Stimulated activated CD8-positive, alpha-beta memory T cell treated with anti-CD3 and anti-CD28 coated beads, Interleukin-4, amount 100 ng/mL, for 1 hour (primary cell): ENCODE data around the gene NUB1.

Experiments used
- DNase-seq, 2 donors: peaks; one replicate each; pipeline ENCODE4 v3.0.0-alpha.2; 2020; ENCODE audit warnings: low read depth in 2 of 2, low spot score in 1 of 2

Gene NUB1

DNA sequence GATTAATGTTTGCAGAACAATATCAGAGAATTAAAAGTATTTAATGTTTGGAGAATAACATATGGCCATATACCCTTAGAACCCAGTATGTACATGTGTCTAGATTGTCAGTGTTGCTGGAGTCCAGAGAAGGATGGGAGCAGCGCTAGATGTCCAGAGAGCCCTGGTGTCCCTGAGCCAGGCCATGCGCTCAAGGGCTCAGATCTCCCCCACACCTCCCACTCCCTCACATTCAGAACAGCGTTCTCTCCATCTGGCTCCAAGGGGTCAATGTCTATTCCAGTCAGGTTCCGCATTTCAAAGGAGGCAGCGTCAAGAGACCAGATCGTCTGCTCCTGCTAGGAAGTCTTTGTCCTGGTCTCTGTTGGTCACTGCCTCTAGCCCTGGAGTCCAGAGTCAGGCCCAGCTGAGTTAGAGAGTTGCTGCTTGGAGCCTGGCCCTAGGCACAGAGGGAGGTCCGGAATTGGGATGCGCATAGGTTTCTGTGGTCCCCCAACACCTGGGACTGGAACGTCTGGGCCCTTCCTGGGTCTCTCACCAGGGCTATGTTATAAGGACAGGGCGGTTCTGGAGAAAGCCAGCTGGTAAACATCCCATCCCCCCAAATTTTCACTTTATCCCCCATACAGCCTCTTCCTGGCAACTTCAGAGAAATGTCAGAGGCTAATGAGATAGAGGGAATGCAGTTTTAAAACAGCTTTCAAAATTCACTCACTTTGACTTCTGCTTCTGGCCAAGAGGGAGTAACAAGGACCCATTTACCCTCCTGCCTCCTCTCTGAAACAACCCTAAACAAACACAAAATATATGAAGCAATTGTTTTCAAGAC lies 74.7 kb downstream of the NUB1 start:
- no peak for DNase-seq

DNA sequence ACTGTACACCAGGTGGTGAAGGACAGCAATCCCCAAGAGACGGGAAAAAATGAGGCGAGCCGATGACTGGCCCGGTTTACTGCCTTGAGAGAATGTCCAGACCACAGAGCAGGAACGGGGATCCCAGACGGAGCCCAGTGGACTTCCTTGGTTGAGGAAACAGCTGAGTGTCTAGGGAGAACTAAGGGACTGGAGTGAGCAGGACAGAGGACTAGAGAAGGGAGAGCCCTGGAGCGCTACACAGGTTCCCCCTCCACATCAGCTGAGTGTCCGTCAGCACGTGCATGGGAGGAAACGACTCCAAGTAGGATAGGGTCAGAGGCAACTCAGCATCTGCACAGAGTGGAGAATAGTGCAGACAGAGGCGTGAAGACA lies 75.3 kb downstream of the NUB1 start:
- no peak for DNase-seq

DNA sequence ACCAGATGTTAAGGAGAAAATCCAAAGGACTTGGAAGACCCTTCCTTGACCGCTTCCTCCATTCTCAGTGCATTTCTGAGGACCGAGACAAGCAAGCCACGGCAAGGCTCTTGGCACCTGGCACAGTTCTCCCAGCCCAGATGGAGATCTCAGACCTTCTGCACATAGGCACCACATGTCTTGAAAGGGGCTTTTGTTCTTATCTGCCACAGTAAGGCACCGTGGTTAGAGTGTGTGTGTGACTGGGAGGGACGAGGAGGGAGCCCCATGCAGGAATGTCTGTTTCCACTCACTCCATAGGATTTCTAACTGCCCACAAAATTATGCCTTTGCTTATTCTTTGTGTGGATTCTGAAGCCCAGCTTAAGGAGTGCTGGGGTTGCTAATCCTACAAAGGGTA lies 78.5 kb downstream of the NUB1 start:
- no peak for DNase-seq

DNA sequence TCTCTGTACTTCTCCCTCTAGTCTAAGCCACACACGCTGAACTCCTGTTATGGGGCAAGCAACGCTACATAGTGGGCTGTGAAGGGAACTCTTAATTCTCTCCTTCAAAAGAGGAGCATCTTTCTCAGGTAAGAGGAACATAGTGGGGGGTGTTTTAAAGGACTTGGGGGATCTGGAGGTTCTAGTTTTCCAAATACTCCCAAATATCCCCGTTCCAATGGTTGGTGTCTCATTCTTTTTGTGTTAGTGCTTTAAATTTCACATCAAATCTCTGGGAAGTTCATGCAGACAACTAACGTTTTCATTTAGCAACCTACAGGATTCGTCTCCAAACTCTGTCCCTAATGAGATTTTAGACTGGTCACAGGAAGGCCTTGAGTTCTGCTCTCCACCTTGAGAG lies 80.6 kb downstream of the NUB1 start:
- no peak for DNase-seq

DNA sequence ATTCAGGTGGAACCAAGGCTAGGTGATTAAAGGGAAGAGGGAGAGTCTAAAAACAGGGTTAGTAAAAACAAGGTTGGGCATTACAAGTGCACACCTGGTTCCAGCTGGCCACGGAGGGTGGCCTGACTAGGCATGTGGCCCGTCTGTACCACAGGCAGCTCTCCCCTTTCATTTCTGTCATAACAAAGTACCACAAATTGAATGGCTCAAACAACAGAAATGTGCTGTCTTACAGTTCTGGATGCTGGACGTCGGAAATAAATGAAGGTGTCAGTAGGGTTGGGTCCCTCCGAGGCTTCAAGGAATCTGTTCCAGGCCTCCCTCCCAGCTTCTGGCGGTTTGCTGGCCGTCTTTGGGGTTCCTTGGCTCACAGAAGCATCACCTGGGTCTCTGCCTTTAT lies 81.6 kb downstream of the NUB1 start:
- DNase-seq, result no peak

DNA sequence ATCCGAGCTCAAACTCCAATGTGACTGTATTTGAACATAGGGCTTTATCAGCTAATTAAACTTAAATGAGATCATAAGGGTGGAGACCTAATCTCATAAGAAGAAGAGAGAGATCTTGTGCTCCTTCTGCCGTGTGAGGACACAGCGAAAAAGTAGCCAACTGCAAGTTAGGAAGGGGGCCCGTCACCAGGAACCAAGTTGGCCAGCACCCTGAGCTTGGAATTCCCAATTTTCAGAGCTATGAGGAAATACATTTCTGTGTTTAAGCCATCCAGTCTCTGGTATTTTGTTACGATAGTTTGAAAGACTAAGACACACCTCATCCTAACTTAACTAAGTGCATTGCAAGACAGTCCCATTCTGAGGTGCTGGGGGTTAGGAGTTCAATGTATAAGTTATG lies 82.3 kb downstream of the NUB1 start:
- DNase-seq, result no peak

DNA sequence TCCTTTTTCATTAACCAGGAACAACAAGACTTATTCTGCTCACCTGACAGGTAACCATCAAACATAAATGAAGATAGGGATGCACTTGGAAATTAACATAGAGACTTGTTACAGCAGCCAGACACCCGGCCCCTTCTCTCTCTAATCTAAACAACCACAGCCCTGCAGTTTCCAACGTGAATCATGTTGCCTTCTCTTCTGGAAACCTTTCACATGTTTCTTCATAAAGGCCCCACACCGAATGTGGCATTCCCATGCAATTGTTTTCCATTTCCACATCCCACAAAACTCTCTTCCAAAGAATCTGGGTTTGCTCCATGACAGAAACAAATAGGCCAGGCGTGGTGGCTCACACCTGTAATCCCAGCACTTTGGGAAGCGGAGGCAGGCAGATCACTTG lies 83.2 kb downstream of the NUB1 start:
- DNase-seq, result no peak

DNA sequence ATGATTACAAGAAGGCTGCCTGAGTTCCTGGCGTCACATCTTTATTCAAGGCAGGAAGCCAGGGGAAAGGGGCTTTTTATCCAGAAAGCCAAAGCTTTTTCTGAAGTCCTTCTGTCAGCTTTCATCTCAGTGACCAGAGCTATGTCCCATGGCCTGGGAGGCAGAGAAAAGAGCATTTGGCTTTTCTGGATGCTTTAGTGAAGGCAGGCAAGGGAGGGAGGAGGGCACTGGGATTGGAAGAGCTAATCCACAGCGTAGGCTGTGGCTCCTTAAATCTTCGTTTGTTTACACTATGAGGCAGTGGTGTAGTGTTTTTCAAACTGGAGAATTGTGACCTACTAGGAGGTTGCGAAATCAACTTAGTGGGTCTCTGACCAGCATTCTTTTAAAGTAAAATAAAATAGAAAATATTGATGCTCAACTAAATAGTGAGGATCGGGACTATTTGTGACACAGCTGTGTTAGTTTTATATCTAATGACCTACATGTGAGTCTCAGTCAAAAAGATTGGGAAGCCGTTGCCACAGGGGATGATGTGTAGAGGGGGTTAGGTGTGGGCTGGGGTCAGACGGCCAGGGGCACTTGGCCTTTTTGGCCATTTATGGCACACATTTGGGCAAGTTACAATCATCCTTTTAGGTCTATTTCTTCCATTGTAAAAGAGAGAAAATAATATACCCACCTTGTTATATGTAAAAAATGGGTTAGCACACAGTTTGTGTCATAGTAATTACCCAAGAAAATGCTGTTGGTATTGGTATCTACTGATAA lies 84.2 kb downstream of the NUB1 start:
- DNase-seq, result no peak

DNA sequence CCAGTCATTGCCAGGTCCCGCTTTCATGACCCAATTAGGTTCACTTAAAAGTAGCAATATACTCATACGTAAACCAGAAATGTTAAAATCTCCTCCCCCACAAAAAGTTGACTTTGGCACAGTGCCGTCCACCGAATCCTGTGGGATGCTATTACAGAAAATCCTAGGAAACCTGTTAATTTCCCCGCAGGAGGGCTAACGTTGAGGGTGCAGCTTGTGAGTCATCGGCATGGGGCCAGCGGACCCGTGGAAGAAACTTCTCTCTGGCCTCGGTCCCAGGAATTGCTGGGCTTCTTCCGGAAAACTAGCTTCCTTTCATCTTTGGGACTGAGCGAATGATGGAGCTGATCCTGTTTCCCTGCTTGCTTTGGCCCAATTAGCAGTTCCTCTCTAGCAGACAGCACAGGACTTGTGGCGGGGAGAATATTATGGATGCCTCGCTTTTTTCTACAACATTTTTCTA lies 84.9 kb downstream of the NUB1 start:
- DNase-seq, result no peak

DNA sequence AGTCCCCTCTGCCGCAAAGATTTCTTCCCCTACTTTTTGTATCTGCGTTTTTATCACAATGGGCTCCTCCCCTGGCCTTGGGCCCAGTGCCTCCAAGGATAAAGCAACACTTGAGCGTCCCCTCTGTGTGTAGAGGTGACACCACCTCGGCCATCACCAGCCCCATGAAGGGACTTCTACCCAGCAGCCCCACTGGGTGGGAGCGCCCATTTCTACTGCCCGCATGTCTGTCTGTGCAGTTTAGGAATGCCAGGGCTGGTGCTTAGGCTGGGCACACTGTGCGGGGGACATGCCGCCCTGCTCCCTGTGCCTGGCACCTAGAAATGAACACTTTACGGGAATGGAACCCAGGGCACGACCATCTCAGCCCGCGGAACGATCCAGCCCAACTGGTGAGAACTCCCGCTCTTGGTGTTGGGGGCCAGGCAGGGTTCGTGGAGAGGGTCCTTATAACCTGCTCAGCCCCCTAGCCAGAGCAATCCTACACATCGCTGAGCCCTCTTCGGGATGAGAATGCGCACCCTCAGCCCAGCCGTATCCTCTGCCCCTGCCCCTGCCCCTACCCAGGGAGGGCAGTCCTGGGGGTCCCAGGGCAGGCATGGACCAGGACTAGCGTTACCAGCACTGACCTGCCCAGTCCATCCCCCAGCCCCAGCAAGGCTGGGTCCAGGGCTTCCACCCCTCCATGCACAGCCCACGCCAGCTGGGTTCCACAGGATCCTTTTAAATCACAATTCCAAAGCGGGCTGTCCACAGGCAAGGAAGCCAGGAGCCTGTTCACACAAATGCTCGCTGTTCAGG lies 85.5 kb downstream of the NUB1 start:
- no peak for DNase-seq

DNA sequence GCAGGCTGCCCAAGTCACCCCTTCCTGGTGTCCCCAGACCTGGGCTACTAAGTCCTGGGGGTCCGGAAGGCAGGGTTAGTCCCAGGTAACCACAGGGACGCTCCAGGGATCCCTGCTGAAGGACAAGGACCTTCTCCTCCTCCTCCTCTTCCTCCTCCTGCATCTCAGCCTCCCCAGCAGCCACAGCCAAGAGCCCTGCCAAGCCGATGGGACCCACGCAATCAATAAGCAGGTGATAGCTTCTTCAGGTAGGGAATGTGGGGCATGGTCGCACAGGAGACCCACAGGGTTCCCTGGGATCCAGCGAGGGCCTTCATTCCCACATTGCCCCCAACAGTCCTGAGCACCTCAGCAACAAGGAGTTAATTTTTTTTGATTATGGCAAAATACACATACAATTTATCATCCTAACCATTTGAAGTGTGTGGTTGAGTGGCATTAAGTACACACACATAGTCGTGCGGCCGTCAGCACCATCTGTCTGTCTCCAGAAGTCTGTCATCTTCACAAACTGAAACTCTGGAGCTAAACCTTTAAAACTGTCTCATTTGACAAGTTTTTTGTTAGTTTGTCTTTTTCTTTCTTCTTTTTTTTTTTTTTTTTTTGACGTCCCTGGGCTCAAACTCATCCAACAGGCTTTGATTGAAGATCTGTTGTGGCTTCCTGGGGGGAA lies 86.2 kb downstream of the NUB1 start:
- DNase-seq, result no peak
